Astrocyte (in vitro differentiated cells and primary cell): ENCODE results near the gene ADAMTS12. TPM values are rescaled to one million over a fixed set of nuclear protein-coding genes. Genes with fewer than 3 reads are reported as not detected.

Experiments used
- DNase-seq: peaks from one replicate; pipeline ENCODE4 v3.0.0-alpha.2; 2010; ENCODE audit warnings: low read depth
- FAIRE-seq: peaks from 2 replicates; lab custom pipeline; 2011; peaks lifted over from hg19 to GRCh38; lab: Jason Lieb, UNC
- H2AFZ ChIP-seq: 2 replicates; pipeline ENCODE4 v1.6.0; 2012; ENCODE audit warnings: low read depth, low read length, inconsistent platforms
- H3K27ac ChIP-seq: 2 replicates; pipeline ENCODE4 v1.5.1; 2011; ENCODE audit warnings: low read depth, low read length, inconsistent platforms
- H3K27me3 ChIP-seq: 2 replicates; pipeline ENCODE4 v1.6.0; 2011; ENCODE audit warnings: low read length, inconsistent platforms; ENCODE audit not compliant: insufficient read depth
- H3K36me3 ChIP-seq: 2 replicates; pipeline ENCODE4 v1.5.1; 2011; ENCODE audit warnings: low read length, inconsistent platforms; ENCODE audit not compliant: insufficient read depth
- H3K4me1 ChIP-seq: 2 replicates; pipeline ENCODE4 v1.5.1; 2011; ENCODE audit warnings: low read length, inconsistent platforms; ENCODE audit not compliant: insufficient read depth
- H3K4me2 ChIP-seq: 2 replicates; pipeline ENCODE4 v1.6.0; 2012; ENCODE audit warnings: low read length, inconsistent platforms
- H3K4me3 ChIP-seq: 2 replicates; pipeline ENCODE4 v1.5.1; 2011; ENCODE audit warnings: low read depth, mild to moderate bottlenecking, low read length, inconsistent platforms; ENCODE audit not compliant: insufficient read depth
- H3K79me2 ChIP-seq: 2 replicates; pipeline ENCODE4 v1.6.0; 2012; ENCODE audit warnings: mild to moderate bottlenecking, low read length, inconsistent platforms; ENCODE audit not compliant: insufficient read depth
- H3K9ac ChIP-seq: 2 replicates; pipeline ENCODE4 v1.6.0; 2012; ENCODE audit warnings: mild to moderate bottlenecking, low read length, inconsistent platforms
- H3K9me3 ChIP-seq: 2 replicates; pipeline ENCODE4 v1.5.1; 2012; ENCODE audit warnings: low read depth, mild to moderate bottlenecking, low read length, inconsistent platforms; ENCODE audit not compliant: insufficient read depth
- H4K20me1 ChIP-seq: 2 replicates; pipeline ENCODE4 v1.6.0; 2012; ENCODE audit warnings: low read length, inconsistent platforms; ENCODE audit not compliant: insufficient read depth
- H3K27ac Mint-ChIP-seq: one replicate; pipeline ENCODE4 v1.8.0; 2021; ENCODE audit warnings: mild to moderate bottlenecking, mixed read lengths; ENCODE audit not compliant: unreplicated experiment
- H3K27me3 Mint-ChIP-seq: one replicate; pipeline ENCODE4 v1.8.0; 2021; ENCODE audit warnings: low read depth, mixed read lengths; ENCODE audit not compliant: unreplicated experiment
- H3K36me3 Mint-ChIP-seq: one replicate; pipeline ENCODE4 v1.8.0; 2021; ENCODE audit warnings: low read depth, mixed read lengths; ENCODE audit not compliant: unreplicated experiment
- H3K4me1 Mint-ChIP-seq: one replicate; pipeline ENCODE4 v1.8.0; 2021; ENCODE audit warnings: low read depth, mixed read lengths; ENCODE audit not compliant: unreplicated experiment
- H3K4me3 Mint-ChIP-seq: one replicate; pipeline ENCODE4 v1.8.0; 2021; ENCODE audit warnings: mild to moderate bottlenecking, moderate library complexity, mixed read lengths; ENCODE audit not compliant: unreplicated experiment
- H3K9me3 Mint-ChIP-seq: one replicate; pipeline ENCODE4 v1.8.0; 2021; ENCODE audit warnings: mild to moderate bottlenecking, mixed read lengths; ENCODE audit not compliant: unreplicated experiment
- CTCF ChIP-seq: IDR thresholded peaks from 2 replicates; pipeline ENCODE4 v1.5.1; 2011; ENCODE audit warnings: low read depth, mild to moderate bottlenecking, inconsistent platforms, low read length, moderate library complexity; ENCODE audit not compliant: insufficient read depth
- EZH2 ChIP-seq: IDR thresholded peaks from 2 replicates; pipeline ENCODE4 v1.6.1; 2012; ENCODE audit warnings: mild to moderate bottlenecking, low read length, inconsistent platforms; ENCODE audit not compliant: insufficient read depth
- total RNA-seq: library from RNA; stranded (reverse); gene quantifications from 2 replicates; pipeline ENCODE4 v1.2.1, GENCODE V29; 2021

The ADAMTS12 gene
- total RNA-seq, 1 donor from 2014 or later = 156 TPM

DNA sequence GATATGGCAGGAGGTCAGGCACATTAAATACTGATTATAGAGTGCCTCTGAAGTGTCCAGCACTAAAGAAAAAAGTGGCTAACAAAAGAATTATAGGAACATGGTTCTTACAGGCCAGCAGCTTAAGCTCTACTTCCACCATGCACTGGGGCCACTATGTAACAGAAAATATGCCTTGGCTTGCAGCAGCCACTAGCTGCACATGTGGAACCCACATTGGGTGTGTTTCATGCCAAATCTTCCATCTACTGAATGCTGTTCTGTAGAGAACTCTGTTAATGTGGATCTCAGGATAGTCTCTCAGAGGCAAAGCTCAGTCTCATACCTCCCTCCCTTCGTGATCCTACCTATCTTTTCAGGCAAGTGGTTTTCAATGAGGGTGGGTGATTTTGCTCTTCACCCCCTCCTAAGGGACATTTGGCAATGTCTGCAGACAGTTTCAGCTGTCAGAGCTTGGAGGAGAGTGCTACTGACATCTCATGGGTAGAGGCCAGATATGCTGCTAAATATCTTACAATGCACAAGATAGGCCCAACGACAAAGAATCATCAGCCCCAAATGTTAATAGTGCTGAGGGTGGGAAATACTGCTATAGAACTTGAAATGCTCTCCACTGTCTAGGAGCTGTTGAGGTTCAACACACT is 232.1 kb downstream of the ADAMTS12 start:
- Mint-ChIP-seq H3K4me1 (peaks cover 32% of the 10 kb centered on the region), H3K36me3 (peaks cover 28% of the 10 kb centered on the region), H3K27me3 (no peaks in the 10 kb centered on the region), H3K27ac (no peak overlapping the region), H3K4me3 (no peak overlapping the region), H3K9me3 (peaks cover 2% of the 10 kb centered on the region)
- H3K27ac ChIP-seq = no peak overlapping the region
- H3K27me3 ChIP-seq = no peaks in the 10 kb centered on the region
- peaks cover 33% of the 10 kb centered on the region for H3K36me3 ChIP-seq
- H2AFZ ChIP-seq = no peak overlapping the region
- no peaks in the 10 kb centered on the region for H3K79me2 ChIP-seq
- peaks cover 25% of the 10 kb centered on the region for H3K4me1 ChIP-seq
- H3K9me3 ChIP-seq = no peaks in the 10 kb centered on the region
- DNase-seq (no peak), FAIRE-seq (no peak)
- no peak overlapping the region for H3K4me2 ChIP-seq
- no peak overlapping the region for H3K4me3 ChIP-seq
- TF ChIP-seq EZH2 (no peak), CTCF (no peak)
- H3K9ac ChIP-seq = no peak overlapping the region
- H4K20me1 ChIP-seq = no peaks in the 10 kb centered on the region

GRCh38 chr5:33657804-33658440 is 233.9 kb downstream of the ADAMTS12 start:
- H3K9me3 Mint-ChIP-seq = peaks cover 2% of the 10 kb centered on the region
- no peak overlapping the region for H3K4me3 Mint-ChIP-seq
- H3K27ac ChIP-seq = no peak overlapping the region
- TF ChIP-seq EZH2 (no peak), CTCF (no peak)
- peaks cover 32% of the 10 kb centered on the region for H3K36me3 Mint-ChIP-seq
- H3K27me3 Mint-ChIP-seq = no peaks in the 10 kb centered on the region
- H3K9me3 ChIP-seq = no peaks in the 10 kb centered on the region
- FAIRE-seq (no peak), DNase-seq (peak; percentile 36)
- H3K27me3 ChIP-seq = no peaks in the 10 kb centered on the region
- H3K4me1 Mint-ChIP-seq = peaks cover 25% of the 10 kb centered on the region
- H3K9ac ChIP-seq = no peak overlapping the region
- H3K79me2 ChIP-seq = no peaks in the 10 kb centered on the region
- peaks cover 45% of the 10 kb centered on the region for H3K36me3 ChIP-seq
- no peaks in the 10 kb centered on the region for H4K20me1 ChIP-seq
- peak overlapping the region; percentile 54 for H3K27ac Mint-ChIP-seq
- peaks cover 20% of the 10 kb centered on the region for H3K4me1 ChIP-seq
- H3K4me2 ChIP-seq = peak overlapping the region; percentile 8
- no peak overlapping the region for H2AFZ ChIP-seq
- no peak overlapping the region for H3K4me3 ChIP-seq

DNA sequence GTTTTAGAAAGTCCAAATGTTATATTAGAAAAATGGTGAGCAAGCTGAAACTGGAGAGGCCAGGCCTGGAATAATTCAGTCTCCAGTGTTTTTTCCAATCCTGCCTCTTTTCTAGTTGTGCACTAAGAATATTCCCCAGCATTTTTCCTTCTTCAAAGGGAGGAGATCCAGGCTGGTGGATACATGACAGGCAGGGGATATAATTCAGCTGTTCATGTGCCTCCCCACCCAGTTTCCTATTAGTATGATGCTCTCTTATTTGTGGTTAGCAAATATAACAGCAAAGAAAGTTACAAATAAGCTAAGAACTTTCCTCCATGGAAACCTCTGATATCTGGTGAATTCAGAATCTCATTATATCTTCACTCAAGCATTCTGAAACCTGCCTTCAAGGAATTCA is 234.6 kb downstream of the ADAMTS12 start:
- H3K9me3 Mint-ChIP-seq = peaks cover 2% of the 10 kb centered on the region
- Histone ChIP-seq H3K27me3 (no peaks in the 10 kb centered on the region), H3K4me3 (no peak overlapping the region), H3K9me3 (no peaks in the 10 kb centered on the region), H2AFZ (no peak overlapping the region), H3K9ac (no peak overlapping the region), H3K4me1 (peaks cover 14% of the 10 kb centered on the region), H3K79me2 (no peaks in the 10 kb centered on the region), H4K20me1 (no peaks in the 10 kb centered on the region), H3K36me3 (peaks cover 49% of the 10 kb centered on the region), H3K4me2 (no peak overlapping the region), H3K27ac (no peak overlapping the region)
- H3K4me1 Mint-ChIP-seq = peaks cover 18% of the 10 kb centered on the region
- H3K27ac Mint-ChIP-seq = no peak overlapping the region
- peaks cover 32% of the 10 kb centered on the region for H3K36me3 Mint-ChIP-seq
- no peak for FAIRE-seq
- H3K27me3 Mint-ChIP-seq = no peaks in the 10 kb centered on the region
- H3K4me3 Mint-ChIP-seq = no peak overlapping the region
- no peak for TF ChIP-seq CTCF
- no peak for TF ChIP-seq EZH2
- no peak for DNase-seq
